Measurements from ENCODE around the gene SFRP4.

DNA sequence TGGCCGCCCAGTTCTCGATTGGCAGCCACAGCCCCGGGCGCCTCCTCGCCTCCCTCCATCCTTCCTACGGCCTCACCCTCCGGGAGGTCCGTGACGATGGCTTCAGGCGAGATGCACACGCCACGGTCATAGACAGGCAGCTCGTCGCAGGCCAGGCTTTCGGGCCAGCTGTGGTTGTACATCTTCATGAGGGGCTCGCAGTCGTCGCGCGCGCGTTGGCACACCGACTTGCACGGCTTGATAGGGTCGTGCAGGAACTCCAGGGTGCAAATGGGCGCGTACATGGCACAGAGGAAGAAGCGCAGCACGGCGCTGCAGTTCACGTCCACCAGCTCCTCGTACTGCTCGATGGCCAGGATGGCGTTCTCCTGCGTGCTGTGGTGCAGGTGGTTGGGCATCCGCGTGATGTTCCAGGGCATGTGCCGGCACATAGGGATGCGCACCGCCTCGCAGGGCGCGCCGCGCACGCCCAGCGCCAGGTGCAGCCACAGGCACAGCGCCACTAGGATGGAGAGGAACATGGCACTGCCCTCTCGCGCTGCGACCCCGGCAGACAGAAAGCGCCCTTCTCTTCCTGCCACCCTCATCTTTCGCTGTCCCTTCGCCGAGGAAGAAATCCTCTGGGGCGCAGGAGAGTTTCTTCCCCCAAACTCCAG is 472 bp downstream of the SFRP4 start:
- TF ChIP-seq, protein P1, sequence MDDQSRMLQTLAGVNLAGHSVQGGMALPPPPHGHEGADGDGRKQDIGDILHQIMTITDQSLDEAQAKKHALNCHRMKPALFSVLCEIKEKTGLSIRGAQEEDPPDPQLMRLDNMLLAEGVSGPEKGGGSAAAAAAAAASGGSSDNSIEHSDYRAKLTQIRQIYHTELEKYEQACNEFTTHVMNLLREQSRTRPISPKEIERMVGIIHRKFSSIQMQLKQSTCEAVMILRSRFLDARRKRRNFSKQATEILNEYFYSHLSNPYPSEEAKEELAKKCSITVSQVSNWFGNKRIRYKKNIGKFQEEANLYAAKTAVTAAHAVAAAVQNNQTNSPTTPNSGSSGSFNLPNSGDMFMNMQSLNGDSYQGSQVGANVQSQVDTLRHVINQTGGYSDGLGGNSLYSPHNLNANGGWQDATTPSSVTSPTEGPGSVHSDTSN (IDR thresholded peaks at IDR 0.05) = no peak
- TF ChIP-seq POLR2AphosphoS5 (IDR thresholded peaks at IDR 0.05; ENCODE audit: low read depth, low read length) (no peak), GABPA (IDR thresholded peaks at IDR 0.05; ENCODE audit: low read depth) (no peak)

All from SK-N-SH (cell line).